ENCODE results near the gene PROSER1.

The PROSER1 gene

DNA sequence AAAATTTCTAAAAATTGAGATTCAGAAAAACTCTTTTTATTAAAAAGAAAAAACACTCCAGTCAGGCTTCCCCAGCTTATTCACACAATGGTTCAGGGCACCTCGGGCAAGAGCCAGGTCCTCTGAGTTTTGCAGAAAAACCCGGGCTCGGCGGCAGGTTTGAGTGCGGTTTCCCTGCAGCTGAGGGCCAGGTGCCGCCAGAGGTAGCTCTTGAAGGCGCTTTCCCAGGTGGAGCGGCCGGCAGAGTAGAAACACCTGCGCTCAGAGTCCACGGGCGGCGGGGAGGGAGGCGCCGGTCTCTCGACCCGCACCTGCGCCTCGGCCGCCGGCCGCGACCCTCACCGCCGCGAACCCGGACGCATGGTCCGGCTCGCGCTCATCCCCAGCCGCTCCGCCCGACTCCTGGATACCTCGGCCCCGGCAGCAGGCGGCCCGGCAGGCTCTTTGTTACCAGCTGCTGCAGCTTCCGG is 444 bp downstream of the PROSER1 start:
- TF ChIP-seq ARNTL (CRISPR knock-in tag; IDR thresholded peaks at IDR 0.05; ENCODE audit: borderline replicate concordance, low read depth) (no peak), ZNF70 (CRISPR knock-in tag; IDR thresholded peaks at IDR 0.05) (no peak), TOX (CRISPR knock-in tag; IDR thresholded peaks at IDR 0.05; ENCODE audit: borderline replicate concordance) (no peak), BACH2 (CRISPR knock-in tag; IDR thresholded peaks at IDR 0.05; ENCODE audit: borderline replicate concordance) (no peak), SNAI2 (CRISPR knock-in tag; IDR thresholded peaks at IDR 0.05) (no peak), ESRRG (CRISPR knock-in tag; IDR thresholded peaks at IDR 0.05) (no peak), TSHZ2 (CRISPR knock-in tag; IDR thresholded peaks at IDR 0.05) (no peak), RARB (CRISPR knock-in tag; IDR thresholded peaks at IDR 0.05) (no peak), CSDC2 (CRISPR knock-in tag; IDR thresholded peaks at IDR 0.05) (no peak), ZFP3 (CRISPR knock-in tag; IDR thresholded peaks at IDR 0.05) (no peak), ZFP30 (CRISPR knock-in tag; IDR thresholded peaks at IDR 0.05) (no peak), ZC3H10 (CRISPR knock-in tag; IDR thresholded peaks at IDR 0.05) (no peak), PPARA (CRISPR knock-in tag; IDR thresholded peaks at IDR 0.05; ENCODE audit: borderline replicate concordance) (no peak), OSR1 (CRISPR knock-in tag; IDR thresholded peaks at IDR 0.05) (no peak), ISL1 (CRISPR knock-in tag; IDR thresholded peaks at IDR 0.05) (no peak), ZNF565 (CRISPR knock-in tag; conservative IDR thresholded peaks at IDR 0.05; ENCODE audit: low read depth) (no peak), GLIS3 (CRISPR knock-in tag; IDR thresholded peaks at IDR 0.05) (no peak)
- TF ChIP-seq, protein P1, sequence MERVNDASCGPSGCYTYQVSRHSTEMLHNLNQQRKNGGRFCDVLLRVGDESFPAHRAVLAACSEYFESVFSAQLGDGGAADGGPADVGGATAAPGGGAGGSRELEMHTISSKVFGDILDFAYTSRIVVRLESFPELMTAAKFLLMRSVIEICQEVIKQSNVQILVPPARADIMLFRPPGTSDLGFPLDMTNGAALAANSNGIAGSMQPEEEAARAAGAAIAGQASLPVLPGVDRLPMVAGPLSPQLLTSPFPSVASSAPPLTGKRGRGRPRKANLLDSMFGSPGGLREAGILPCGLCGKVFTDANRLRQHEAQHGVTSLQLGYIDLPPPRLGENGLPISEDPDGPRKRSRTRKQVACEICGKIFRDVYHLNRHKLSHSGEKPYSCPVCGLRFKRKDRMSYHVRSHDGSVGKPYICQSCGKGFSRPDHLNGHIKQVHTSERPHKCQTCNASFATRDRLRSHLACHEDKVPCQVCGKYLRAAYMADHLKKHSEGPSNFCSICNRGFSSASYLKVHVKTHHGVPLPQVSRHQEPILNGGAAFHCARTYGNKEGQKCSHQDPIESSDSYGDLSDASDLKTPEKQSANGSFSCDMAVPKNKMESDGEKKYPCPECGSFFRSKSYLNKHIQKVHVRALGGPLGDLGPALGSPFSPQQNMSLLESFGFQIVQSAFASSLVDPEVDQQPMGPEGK (CRISPR knock-in tag; IDR thresholded peaks at IDR 0.05; ENCODE audit: borderline replicate concordance) = no peak
- TF ChIP-seq, protein P2, sequence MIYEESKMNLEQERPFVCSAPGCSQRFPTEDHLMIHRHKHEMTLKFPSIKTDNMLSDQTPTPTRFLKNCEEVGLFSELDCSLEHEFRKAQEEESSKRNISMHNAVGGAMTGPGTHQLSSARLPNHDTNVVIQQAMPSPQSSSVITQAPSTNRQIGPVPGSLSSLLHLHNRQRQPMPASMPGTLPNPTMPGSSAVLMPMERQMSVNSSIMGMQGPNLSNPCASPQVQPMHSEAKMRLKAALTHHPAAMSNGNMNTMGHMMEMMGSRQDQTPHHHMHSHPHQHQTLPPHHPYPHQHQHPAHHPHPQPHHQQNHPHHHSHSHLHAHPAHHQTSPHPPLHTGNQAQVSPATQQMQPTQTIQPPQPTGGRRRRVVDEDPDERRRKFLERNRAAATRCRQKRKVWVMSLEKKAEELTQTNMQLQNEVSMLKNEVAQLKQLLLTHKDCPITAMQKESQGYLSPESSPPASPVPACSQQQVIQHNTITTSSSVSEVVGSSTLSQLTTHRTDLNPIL (CRISPR knock-in tag; IDR thresholded peaks at IDR 0.05; ENCODE audit: low read depth) = no peak
- ATAC-seq = peak; percentile 18; the same call in 2 of the 3 replicates

DNA sequence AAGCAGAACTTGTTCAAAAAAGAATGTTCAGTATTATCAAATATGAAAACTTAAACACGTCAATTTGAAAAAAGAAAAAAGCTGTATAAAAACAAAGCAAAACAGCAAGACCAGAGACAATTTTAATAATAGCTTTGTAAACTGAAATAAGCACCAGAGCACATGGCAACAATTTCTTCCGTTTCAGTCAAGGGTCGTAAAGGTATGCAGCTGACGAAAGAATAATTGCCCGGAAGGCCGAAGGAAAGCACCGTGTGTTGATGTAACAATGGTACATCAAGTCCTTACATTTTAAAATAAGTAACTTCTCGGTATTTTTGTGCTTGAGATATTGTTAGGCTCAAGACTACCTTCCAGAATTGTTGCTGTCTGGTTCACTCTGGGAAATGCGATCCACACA is 1.7 kb downstream of the PROSER1 start:
- TF ChIP-seq CSDC2 (CRISPR knock-in tag; IDR thresholded peaks at IDR 0.05) = no peak
- TF ChIP-seq ZC3H10 (CRISPR knock-in tag; IDR thresholded peaks at IDR 0.05) = no peak
- no peak for ATAC-seq

DNA sequence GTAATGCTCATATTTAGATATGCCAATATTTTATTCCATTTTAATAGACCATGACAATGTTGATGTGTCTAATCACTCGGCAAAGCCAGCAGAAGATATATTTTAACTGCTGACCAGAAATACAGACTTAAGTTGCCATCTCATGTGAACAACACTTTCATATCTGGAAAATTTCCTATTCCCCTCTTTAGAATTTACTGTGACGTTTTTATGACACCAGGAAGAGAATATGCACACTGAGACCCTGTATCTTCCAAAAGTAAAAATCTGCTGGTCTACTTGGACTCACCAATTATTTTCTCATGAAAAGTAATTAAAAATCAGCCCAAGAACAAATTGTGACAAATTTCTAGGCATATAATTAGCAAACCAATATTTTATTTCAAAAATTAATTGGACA is 2.1 kb downstream of the PROSER1 start:
- TF ChIP-seq ZNF70 (CRISPR knock-in tag; IDR thresholded peaks at IDR 0.05) (no peak), OSR1 (CRISPR knock-in tag; IDR thresholded peaks at IDR 0.05) (no peak), ESRRG (CRISPR knock-in tag; IDR thresholded peaks at IDR 0.05) (no peak), BACH2 (CRISPR knock-in tag; IDR thresholded peaks at IDR 0.05; ENCODE audit: borderline replicate concordance) (no peak), ARNTL (CRISPR knock-in tag; IDR thresholded peaks at IDR 0.05; ENCODE audit: borderline replicate concordance, low read depth) (no peak), TOX (CRISPR knock-in tag; IDR thresholded peaks at IDR 0.05; ENCODE audit: borderline replicate concordance) (no peak), RARB (CRISPR knock-in tag; IDR thresholded peaks at IDR 0.05) (no peak), GLIS3 (CRISPR knock-in tag; IDR thresholded peaks at IDR 0.05) (no peak)
- TF ChIP-seq, protein P1 (CRISPR knock-in tag; IDR thresholded peaks at IDR 0.05; ENCODE audit: borderline replicate concordance) = no peak
- no peak for ATAC-seq

DNA sequence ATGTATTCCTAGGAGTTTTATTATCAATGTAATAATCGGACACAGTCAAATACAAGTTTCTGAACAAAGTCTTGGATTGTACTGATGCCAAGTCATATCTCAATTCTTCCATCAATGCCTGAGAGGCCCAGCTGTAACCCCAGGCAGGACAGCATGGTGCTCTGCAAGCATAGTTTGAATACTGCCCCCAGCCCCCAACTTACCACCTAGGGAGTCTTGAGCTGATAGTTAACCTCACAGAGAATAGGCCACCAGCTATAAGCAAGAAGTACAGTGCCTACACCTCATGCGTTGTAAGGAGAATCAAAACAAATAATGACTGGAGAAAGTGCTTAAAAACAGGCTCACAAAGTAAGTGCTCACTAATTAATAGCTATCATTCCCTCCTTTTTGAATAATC is 2.7 kb downstream of the PROSER1 start:
- no peak for ATAC-seq
- TF ChIP-seq BACH2 (CRISPR knock-in tag; IDR thresholded peaks at IDR 0.05; ENCODE audit: borderline replicate concordance) = no peak
- TF ChIP-seq TOX (CRISPR knock-in tag; IDR thresholded peaks at IDR 0.05; ENCODE audit: borderline replicate concordance) = no peak
- no peak for TF ChIP-seq ZNF565 (CRISPR knock-in tag; conservative IDR thresholded peaks at IDR 0.05; ENCODE audit: low read depth)
- no peak for TF ChIP-seq ZNF8 (CRISPR knock-in tag; IDR thresholded peaks at IDR 0.05)
- TF ChIP-seq SNAI2 (CRISPR knock-in tag; IDR thresholded peaks at IDR 0.05) = no peak
- TF ChIP-seq ZNF70 (CRISPR knock-in tag; IDR thresholded peaks at IDR 0.05) = no peak
- no peak for TF ChIP-seq ARNTL (CRISPR knock-in tag; IDR thresholded peaks at IDR 0.05; ENCODE audit: borderline replicate concordance, low read depth)
- no peak for TF ChIP-seq GLIS3 (CRISPR knock-in tag; IDR thresholded peaks at IDR 0.05)
- no peak for TF ChIP-seq PPARA (CRISPR knock-in tag; IDR thresholded peaks at IDR 0.05; ENCODE audit: borderline replicate concordance)
- TF ChIP-seq OSR1 (CRISPR knock-in tag; IDR thresholded peaks at IDR 0.05) = no peak

Measured in SK-N-SH treated with all-trans-retinoic acid at 6 μM for 48 hours (cell line).